ELF-1 (cell line): ENCODE measurements around the gene SPTB.
A peak's percentile ranks its signal among the peaks of the same experiment; 100 is the strongest.

ENCODE experiments used
- DNase-seq: peaks from one replicate; pipeline ENCODE4 v3.0.0-alpha.2; 2016; ENCODE audit warnings: low read depth, low spot score

Gene SPTB

DNA sequence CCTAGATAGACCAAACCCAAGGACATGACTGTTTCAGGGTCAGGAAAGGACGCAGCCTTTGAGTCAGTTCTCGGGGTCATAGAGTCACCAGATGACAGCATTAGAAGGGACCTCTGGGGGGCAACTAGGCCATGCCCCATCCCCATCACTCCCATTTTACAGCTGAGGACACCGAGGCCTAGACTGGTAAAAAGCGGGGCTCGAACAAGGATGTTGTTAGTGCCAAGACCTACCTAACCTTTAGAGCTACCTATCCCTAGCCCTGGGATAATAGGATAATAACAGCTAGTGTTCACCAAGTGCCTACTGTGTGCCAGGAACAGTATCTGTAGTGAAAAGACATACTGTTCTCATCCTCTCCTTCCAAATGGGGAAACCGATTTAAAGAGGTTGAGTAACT is 126.8 kb downstream of the SPTB start:
- DNase-seq, result no peak

GRCh38 chr14:64748995-64749714 is 130.6 kb downstream of the SPTB start:
- DNase-seq, result no peak

GRCh38 chr14:64748521-64748920 is 131.2 kb downstream of the SPTB start:
- no peak for DNase-seq

DNA sequence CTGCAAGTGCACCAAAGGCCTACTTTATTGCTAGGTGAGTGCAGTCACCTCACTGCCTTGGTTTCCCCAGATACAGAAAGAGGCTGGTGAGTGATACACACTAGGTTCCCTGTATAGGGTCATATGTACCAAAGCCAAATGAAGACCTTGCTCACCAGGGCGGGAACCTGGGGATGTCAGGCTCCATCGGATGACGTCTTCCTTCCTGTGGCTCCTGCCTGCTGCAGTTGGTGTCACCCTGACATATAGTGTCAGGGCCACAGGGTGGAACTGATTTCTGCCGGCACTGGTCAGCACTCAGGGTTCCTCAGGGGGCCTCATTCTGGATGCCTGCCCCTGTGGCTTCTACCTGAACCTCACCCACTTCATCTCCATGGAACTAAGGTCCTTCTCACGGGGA is 132.4 kb downstream of the SPTB start:
- no peak for DNase-seq

GRCh38 chr14:64746298-64747250 is 133.1 kb downstream of the SPTB start:
- no peak for DNase-seq

DNA sequence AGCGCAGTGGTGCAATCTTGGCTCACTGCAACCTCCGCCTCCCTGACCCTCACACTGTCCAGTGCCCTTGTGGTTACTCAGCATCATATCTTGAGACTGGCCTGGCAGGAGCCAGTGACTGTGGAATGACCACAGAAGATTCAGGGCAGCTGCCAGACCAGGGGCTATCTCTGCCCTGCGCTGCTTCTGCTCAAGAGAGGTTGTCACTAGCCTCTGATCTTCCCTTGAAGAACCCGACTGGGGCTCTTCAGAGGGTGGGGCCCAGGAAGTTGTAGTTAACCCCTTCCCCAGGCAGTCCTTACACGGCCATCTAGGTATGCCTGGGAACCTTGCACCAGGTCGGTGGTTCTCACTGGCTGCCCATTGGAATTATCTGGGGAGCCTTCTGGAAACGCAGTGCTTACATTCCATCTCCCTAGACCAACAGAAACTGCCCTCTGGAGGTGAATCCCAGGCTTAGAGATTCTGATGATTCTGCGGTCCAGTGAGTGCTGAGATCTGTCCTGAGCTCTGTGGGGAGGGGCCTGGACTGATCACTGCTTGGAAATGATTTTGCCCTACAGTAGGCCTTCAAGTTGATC is 134.1 kb downstream of the SPTB start:
- DNase-seq, result peak; percentile 72

GRCh38 chr14:64743061-64743460 is 136.6 kb downstream of the SPTB start:
- DNase-seq, result no peak

GRCh38 chr14:64741961-64742360 is 137.7 kb downstream of the SPTB start:
- no peak for DNase-seq

- no peak for DNase-seq
Observed at GRCh38 chr14:64741200-64741599, 138.5 kb downstream of the SPTB start.

DNA sequence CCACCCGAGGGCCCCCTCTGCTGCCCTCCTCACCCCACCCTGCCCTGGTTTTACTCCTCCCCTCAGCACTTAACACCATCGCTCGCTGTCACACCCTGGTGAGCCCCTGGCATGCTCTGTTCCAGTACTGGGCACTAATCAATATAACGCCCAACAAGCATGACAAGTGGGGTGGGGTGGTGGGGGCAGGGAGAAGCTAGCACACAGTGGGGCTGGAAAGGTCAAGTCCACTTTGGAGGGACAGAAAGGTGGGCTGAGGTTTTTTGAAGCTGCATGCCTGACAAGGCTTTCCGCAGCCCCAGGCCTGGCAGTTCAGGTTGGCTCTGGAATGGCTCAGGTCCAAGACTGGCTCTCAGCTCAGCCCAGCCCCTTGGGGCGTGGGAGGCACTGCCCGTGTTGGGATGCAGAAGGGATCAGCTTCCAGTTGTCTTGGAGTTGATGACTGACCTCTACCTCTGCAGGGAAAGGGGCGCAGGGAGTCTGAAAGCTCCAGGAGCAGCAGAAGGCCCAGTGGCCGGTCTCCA is 141.4 kb downstream of the SPTB start:
- DNase-seq, result no peak

DNA sequence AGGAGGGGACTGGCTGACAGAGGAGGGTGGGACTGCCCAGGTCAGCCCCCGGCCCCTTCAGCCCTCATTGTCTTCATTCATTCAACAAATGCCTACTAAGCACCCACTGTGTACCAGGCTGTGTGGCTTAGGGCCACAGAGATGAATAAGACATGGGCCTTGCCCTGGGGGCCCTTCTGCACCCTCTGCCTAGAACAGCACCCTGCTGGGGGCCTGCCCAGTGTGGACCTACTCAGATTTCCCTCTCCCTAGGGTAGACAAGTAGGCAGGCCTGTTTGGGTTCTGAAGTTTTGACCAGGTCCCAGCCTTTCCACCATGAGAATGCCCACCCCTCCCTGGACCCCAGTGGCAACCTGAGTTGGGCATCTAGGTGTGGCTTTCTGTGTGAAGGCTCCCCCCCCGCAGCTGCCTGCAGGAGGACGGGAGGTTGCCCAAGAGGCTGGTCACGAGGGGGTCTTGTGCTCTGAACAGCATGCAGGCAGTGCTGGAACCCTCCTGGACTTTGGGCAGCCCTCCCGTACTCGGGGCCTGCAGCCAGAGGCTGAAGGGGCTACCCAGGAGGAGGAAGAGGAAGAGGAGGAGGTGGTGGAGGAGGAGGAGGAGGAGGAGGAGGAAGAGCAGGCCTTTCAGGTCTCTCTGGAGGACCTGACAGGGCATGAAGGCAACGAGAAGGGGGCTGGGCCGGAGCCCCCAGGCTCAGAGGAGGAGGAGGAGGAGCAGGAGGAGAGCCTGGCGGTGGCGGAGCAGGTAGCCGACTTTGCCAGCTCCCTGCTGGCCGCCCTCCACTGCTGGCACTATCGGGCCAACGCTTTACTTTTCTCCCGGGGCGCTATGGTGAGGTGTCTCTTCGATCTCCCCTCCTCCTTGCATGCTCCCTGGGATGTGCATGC is 142.1 kb downstream of the SPTB start:
- DNase-seq, result no peak

GRCh38 chr14:64736271-64737169 is 143.2 kb downstream of the SPTB start:
- DNase-seq, result peak; percentile 42

DNA sequence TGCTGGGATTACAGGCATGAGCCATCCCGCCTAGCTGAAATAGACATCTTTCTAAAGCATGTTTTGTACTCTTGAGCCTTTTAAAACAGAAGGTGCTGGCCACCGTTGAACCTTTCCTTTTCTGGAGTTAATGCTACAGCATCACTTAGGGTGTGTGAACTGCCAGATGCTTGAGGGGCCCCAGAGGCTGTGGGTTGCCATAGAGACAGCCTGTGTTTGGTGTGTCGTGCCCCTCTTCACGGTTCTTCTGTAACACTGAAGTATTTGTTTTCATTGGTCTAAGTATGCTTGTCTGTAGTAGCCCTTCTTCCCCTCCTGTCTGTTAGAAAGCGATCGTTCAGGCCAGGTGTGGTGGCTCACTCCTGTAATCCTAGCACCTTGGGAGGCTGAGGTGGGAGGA is 144.7 kb downstream of the SPTB start:
- DNase-seq, result no peak

- no peak for DNase-seq
Observed at GRCh38 chr14:64733899-64734298, 145.8 kb downstream of the SPTB start.

GRCh38 chr14:64733321-64733720 is 146.4 kb downstream of the SPTB start:
- no peak for DNase-seq

GRCh38 chr14:64732536-64733120 is 147.1 kb downstream of the SPTB start:
- DNase-seq, result no peak

DNA sequence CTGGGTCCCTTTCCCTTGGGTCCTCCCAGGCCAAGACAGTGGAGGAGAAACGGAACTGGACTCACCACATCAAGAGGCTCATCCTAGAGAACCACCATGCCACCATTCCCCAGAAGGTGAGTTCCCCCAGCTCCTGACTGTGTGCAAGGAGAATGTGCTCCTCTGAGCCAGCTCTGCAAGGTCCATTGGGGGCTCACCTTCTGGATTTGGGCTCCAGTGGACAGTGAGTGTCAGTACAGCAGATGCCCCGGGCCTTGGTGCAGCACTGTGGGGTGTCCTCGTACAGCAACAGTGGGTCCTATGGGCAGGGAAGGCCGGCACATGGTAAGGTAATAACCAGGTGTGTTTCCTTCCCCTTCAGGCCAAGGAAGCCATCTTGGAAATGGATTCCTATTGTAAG is 147.6 kb downstream of the SPTB start:
- DNase-seq, result no peak

DNA sequence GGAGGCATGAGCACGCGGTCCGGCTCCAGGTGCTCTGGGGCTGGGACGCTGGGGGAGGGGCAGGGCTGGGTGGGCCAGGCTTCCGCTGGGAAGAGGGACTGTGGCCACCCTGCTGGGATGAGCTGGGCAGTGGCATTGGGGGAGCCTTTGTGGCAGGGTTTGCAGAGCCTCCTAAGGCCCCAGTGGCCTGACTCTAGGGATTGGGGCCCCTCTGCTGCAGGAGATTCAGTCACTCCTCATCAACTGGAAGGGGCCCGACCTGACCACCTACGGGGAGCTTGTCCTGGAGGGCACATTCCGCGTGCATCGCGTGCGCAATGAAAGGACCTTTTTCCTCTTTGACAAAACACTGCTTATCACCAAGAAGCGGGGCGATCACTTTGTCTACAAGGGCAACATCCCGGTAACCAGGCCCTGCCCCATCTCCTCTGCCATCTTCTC is 148.5 kb downstream of the SPTB start:
- no peak for DNase-seq

- DNase-seq, result no peak
Observed at GRCh38 chr14:64730681-64731080, 149.0 kb downstream of the SPTB start.

GRCh38 chr14:64730061-64730440 is 149.7 kb downstream of the SPTB start:
- DNase-seq, result no peak
